ENCODE measurements around the gene SEC14L3.
A peak's percentile ranks its signal among the peaks of the same experiment; 100 is the strongest.

Gene SEC14L3

GRCh38 chr22:30445438-30446145 lies 26.2 kb downstream of the SEC14L3 start:
- no peak for TF ChIP-seq CTCF (IDR thresholded peaks at IDR 0.05; ENCODE audit: insufficient read depth, low read depth, low read length, missing control alignments)
- H3K4me3 ChIP-seq (ENCODE audit: low read length) = no peak overlapping the region
- DNase-seq (ENCODE audit: low read depth) = peak; percentile 33

GRCh38 chr22:30444632-30445437 lies 27.0 kb downstream of the SEC14L3 start:
- no peak overlapping the region for H3K4me3 ChIP-seq (ENCODE audit: low read length)
- DNase-seq (ENCODE audit: low read depth) = peak; percentile 59
- TF ChIP-seq CTCF (IDR thresholded peaks at IDR 0.05; ENCODE audit: insufficient read depth, low read depth, low read length, missing control alignments) = peak; percentile 79

GRCh38 chr22:30441088-30441487 lies 30.7 kb downstream of the SEC14L3 start:
- DNase-seq (ENCODE audit: low read depth) = no peak
- no peak for TF ChIP-seq CTCF (IDR thresholded peaks at IDR 0.05; ENCODE audit: insufficient read depth, low read depth, low read length, missing control alignments)

DNA sequence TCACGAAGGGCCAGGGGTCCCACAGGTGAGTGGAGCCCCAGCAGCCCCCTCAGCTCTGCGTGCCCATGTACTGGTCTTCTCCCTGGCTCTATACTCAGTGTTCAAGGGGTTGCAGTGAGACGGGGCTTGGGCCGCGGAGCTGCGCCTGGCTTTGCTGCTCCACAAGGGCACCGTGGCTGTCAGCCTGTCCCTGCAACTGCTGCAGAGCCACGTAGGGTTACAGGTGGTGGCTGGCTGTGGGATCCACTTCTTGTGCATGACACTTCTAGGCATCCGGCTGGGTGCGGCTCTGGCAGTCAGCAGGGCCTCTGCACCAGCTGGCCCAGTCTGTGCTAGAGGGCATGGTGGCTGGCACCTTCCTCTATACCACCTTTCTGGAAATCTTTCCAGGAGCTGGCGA lies 32.0 kb downstream of the SEC14L3 start:
- peak; percentile 18 for DNase-seq (ENCODE audit: low read depth)
- H3K4me3 ChIP-seq (ENCODE audit: low read length) = no peak overlapping the region
- TF ChIP-seq CTCF (IDR thresholded peaks at IDR 0.05; ENCODE audit: insufficient read depth, low read depth, low read length, missing control alignments) = no peak

More at GRCh38 chr22:30441088-30441487, 30.7 kb downstream of the SEC14L3 start:
- H3K4me3 ChIP-seq (ENCODE audit: low read length) = no peak overlapping the region

DNA sequence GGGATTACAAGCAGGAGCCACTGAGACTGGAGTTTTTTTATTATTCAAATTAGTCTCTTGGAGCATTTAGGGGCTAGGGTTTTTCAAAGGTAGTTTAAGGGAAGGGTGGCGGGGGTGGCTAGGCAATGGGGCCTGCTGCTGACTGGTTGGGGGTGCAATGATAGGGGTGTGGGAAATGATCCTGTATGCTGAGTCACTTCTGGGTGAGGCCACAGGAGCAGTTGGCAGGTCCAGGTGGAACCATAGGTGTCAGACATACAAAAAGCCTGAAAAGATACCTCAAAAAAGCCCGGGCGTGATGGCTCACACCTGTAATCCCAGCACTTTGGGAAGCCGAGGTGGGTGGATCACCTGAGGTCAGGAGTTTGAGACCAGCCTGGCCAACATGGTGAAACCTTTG lies 32.6 kb downstream of the SEC14L3 start:
- TF ChIP-seq CTCF (IDR thresholded peaks at IDR 0.05; ENCODE audit: insufficient read depth, low read depth, low read length, missing control alignments) = no peak
- no peak overlapping the region for H3K4me3 ChIP-seq (ENCODE audit: low read length)
- DNase-seq (ENCODE audit: low read depth) = peak; percentile 56

- TF ChIP-seq CTCF (IDR thresholded peaks at IDR 0.05; ENCODE audit: insufficient read depth, low read depth, low read length, missing control alignments) = no peak
- peak; percentile 26 for DNase-seq (ENCODE audit: low read depth)
- H3K4me3 ChIP-seq (ENCODE audit: low read length) = no peak overlapping the region
These were observed 33.3 kb downstream of the SEC14L3 start for GRCh38 chr22:30438559-30438958.
